ENCODE results near the gene MRPS2.

DNA sequence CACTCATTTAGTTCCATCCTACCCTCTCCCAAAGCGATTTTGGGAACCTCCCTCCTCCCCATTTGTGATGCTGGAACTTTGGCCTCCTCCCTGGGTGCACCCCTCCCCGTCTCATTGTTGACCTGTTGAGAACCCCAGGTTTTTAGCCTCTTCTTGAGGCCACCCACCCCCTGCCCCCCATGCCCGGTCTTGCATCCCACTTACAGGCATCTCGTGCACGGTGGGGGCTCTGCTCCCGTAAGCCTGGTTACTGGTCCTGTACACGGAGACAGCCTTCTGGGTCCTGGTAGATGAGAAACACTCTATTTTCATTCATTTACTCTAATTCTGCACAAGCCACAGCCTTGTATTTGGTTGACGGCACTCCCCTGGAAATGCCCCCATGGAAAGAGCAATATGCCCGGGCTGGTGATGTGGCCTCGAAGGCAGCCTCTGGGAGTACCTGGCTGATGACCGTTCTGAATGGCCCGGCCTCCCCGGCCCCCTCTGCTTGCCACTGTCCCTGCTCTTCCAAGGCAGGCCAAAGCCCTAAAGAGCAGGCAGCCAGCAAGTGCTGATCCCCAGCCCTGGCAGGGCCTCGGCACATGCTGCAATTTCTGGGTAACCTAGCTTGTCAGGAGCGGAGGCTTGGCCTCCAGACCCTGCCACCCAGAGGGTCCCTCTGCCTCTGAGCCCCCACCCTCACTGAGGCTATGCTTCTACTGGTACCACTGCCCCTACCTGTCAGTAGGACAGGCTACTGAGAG lies 1.9 kb upstream of the MRPS2 start:
- TF ChIP-seq SP1 (IDR thresholded peaks at IDR 0.05; ENCODE audit: low read depth, low read length) (no peak), EGR1 (IDR thresholded peaks at IDR 0.05; ENCODE audit: borderline replicate concordance in 1 of 2, low read depth in 2 of 2, low read length in 2 of 2) (no peak), GABPA (IDR thresholded peaks at IDR 0.05; ENCODE audit: low read depth) (no peak), NFIC (IDR thresholded peaks at IDR 0.05; ENCODE audit: low read depth, low read length) (no peak), MTA2 (IDR thresholded peaks at IDR 0.05; ENCODE audit: low read depth) (no peak), POLR2A (IDR thresholded peaks at IDR 0.05; ENCODE audit: low read depth, low read length) (no peak), TAF1 (IDR thresholded peaks at IDR 0.05; ENCODE audit: borderline replicate concordance, low read depth, low read length) (no peak), KLF5 (IDR thresholded peaks at IDR 0.05; ENCODE audit: partially characterized antibody) (no peak), EP300 (IDR thresholded peaks at IDR 0.05; ENCODE audit: borderline replicate concordance in 1 of 2, control insufficient read depth in 1 of 2, low read depth in 2 of 2, low read length in 2 of 2) (no peak)
- TF ChIP-seq, protein P1, sequence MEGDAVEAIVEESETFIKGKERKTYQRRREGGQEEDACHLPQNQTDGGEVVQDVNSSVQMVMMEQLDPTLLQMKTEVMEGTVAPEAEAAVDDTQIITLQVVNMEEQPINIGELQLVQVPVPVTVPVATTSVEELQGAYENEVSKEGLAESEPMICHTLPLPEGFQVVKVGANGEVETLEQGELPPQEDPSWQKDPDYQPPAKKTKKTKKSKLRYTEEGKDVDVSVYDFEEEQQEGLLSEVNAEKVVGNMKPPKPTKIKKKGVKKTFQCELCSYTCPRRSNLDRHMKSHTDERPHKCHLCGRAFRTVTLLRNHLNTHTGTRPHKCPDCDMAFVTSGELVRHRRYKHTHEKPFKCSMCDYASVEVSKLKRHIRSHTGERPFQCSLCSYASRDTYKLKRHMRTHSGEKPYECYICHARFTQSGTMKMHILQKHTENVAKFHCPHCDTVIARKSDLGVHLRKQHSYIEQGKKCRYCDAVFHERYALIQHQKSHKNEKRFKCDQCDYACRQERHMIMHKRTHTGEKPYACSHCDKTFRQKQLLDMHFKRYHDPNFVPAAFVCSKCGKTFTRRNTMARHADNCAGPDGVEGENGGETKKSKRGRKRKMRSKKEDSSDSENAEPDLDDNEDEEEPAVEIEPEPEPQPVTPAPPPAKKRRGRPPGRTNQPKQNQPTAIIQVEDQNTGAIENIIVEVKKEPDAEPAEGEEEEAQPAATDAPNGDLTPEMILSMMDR (IDR thresholded peaks at IDR 0.05 in 2 of 3, conservative IDR thresholded peaks at IDR 0.05 in 1 of 3; ENCODE audit: control insufficient read depth in 2 of 3, extremely low read depth in 1 of 3, insufficient read depth in 1 of 3, low read depth in 3 of 3, low read length in 3 of 3) = no peak
- TF ChIP-seq, protein P2, sequence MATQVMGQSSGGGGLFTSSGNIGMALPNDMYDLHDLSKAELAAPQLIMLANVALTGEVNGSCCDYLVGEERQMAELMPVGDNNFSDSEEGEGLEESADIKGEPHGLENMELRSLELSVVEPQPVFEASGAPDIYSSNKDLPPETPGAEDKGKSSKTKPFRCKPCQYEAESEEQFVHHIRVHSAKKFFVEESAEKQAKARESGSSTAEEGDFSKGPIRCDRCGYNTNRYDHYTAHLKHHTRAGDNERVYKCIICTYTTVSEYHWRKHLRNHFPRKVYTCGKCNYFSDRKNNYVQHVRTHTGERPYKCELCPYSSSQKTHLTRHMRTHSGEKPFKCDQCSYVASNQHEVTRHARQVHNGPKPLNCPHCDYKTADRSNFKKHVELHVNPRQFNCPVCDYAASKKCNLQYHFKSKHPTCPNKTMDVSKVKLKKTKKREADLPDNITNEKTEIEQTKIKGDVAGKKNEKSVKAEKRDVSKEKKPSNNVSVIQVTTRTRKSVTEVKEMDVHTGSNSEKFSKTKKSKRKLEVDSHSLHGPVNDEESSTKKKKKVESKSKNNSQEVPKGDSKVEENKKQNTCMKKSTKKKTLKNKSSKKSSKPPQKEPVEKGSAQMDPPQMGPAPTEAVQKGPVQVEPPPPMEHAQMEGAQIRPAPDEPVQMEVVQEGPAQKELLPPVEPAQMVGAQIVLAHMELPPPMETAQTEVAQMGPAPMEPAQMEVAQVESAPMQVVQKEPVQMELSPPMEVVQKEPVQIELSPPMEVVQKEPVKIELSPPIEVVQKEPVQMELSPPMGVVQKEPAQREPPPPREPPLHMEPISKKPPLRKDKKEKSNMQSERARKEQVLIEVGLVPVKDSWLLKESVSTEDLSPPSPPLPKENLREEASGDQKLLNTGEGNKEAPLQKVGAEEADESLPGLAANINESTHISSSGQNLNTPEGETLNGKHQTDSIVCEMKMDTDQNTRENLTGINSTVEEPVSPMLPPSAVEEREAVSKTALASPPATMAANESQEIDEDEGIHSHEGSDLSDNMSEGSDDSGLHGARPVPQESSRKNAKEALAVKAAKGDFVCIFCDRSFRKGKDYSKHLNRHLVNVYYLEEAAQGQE (IDR thresholded peaks at IDR 0.05; ENCODE audit: low read depth, low read length) = no peak

Measured in GM12878 (cell line).